Muscle of leg (tissue), 11 donors: Measurements from ENCODE around the gene OVOL2. TPM values are rescaled to one million over a fixed set of nuclear protein-coding genes. Genes with fewer than 3 reads are reported as not detected.

Experiments used
- DNase-seq: peaks from one replicate; pipeline ENCODE4 v3.0.0; 2013
- H3K27ac ChIP-seq: one replicate; pipeline ENCODE4 v1.5.1; 2013; ENCODE audit warnings: mild to moderate bottlenecking, low read length, control low read depth
- H3K27me3 ChIP-seq: one replicate; pipeline ENCODE4 v1.6.1; 2013; ENCODE audit warnings: low read length; ENCODE audit not compliant: control insufficient read depth, insufficient read depth
- H3K36me3 ChIP-seq: one replicate; pipeline ENCODE4 v1.6.1; 2013; ENCODE audit warnings: low read length; ENCODE audit not compliant: control insufficient read depth, insufficient read depth
- H3K4me1 ChIP-seq: one replicate; pipeline ENCODE4 v1.6.1; 2013; ENCODE audit warnings: low read length; ENCODE audit not compliant: control insufficient read depth, insufficient read depth
- H3K4me3 ChIP-seq: one replicate; pipeline ENCODE4 v1.5.1; 2013; ENCODE audit warnings: low read length, control low read depth
- H3K9me3 ChIP-seq: replicated peaks from 2 replicates; pipeline ENCODE4 v1.6.1; 2013; ENCODE audit warnings: low read depth, low read length; ENCODE audit not compliant: control insufficient read depth
- WGBS: methylation state at CpG from one replicate; pipeline ENCODE4 v1.1.5; 2013; ENCODE audit warnings: missing lambda C conversion rate; ENCODE audit not compliant: insufficient coverage; 5-methylcytosine and 5-hydroxymethylcytosine counted together
- polyA plus RNA-seq, 8 donors: library from polyadenylated mRNA; unstranded; fragments of 120-200 nt; gene quantifications; one replicate each; pipeline versions ENCODE4 v1.2.1 to v1.2.3, GENCODE V29; 2013; ENCODE audit warnings: inconsistent platforms in 1 of 8, low replicate concordance in 1 of 8; ENCODE audit not compliant: insufficient read length in 8 of 8, insufficient read depth in 1 of 8
- total RNA-seq: library from RNA; stranded (reverse); fragments of 120-200 nt; gene quantifications from one replicate; pipeline ENCODE4 v1.2.4, GENCODE V29; 2013

OVOL2 gene
- total and polyA plus RNA-seq, 9 donors, result 0.45 to 0.78 TPM; not detected in 7

GRCh38 chr20:17992224-17992637 is 65.5 kb downstream of the OVOL2 start:
- no peak for DNase-seq
- 89% methylated on average over 5 of the region's 6 CpGs for WGBS
- H3K27ac ChIP-seq, result no peak overlapping the region
- H3K36me3 ChIP-seq, result peaks cover 22% of the 10 kb centered on the region
- H3K27me3 ChIP-seq, result no peaks in the 10 kb centered on the region
- no peaks in the 10 kb centered on the region for H3K9me3 ChIP-seq
- H3K4me1 ChIP-seq, result peaks cover 2% of the 10 kb centered on the region
- H3K4me3 ChIP-seq, result no peak overlapping the region

GRCh38 chr20:17990278-17990972 is 67.3 kb downstream of the OVOL2 start:
- no peaks in the 10 kb centered on the region for H3K27me3 ChIP-seq
- H3K9me3 ChIP-seq, result no peaks in the 10 kb centered on the region
- no peaks in the 10 kb centered on the region for H3K4me1 ChIP-seq
- H3K4me3 ChIP-seq, result no peak overlapping the region
- no peak overlapping the region for H3K27ac ChIP-seq
- WGBS, result no CpG with 5 or more reads among the region's 10 CpGs
- no peak for DNase-seq
- H3K36me3 ChIP-seq, result peaks cover 22% of the 10 kb centered on the region

- no peak for DNase-seq
- peaks cover 25% of the 10 kb centered on the region for H3K36me3 ChIP-seq
- H3K4me1 ChIP-seq, result no peaks in the 10 kb centered on the region
- H3K27me3 ChIP-seq, result no peaks in the 10 kb centered on the region
- no peak overlapping the region for H3K4me3 ChIP-seq
- WGBS, result 100% methylated on average over 3 of the region's 3 CpGs
- no peak overlapping the region for H3K27ac ChIP-seq
- no peaks in the 10 kb centered on the region for H3K9me3 ChIP-seq
These were observed 69.7 kb downstream of the OVOL2 start for GRCh38 chr20:17987988-17988387.

GRCh38 chr20:17985388-17986018 is 72.2 kb downstream of the OVOL2 start:
- no peak for DNase-seq
- H3K4me1 ChIP-seq, result no peaks in the 10 kb centered on the region
- H3K27me3 ChIP-seq, result no peaks in the 10 kb centered on the region
- WGBS, result no CpG with 5 or more reads among the region's 7 CpGs
- H3K4me3 ChIP-seq, result no peak overlapping the region
- no peak overlapping the region for H3K27ac ChIP-seq
- H3K9me3 ChIP-seq, result no peaks in the 10 kb centered on the region
- peaks cover 27% of the 10 kb centered on the region for H3K36me3 ChIP-seq

GRCh38 chr20:17976305-17976704 is 81.4 kb downstream of the OVOL2 start:
- Histone ChIP-seq H3K9me3 (no peaks in the 10 kb centered on the region), H3K36me3 (peaks cover 10% of the 10 kb centered on the region), H3K4me3 (no peak overlapping the region), H3K4me1 (peaks cover 11% of the 10 kb centered on the region), H3K27me3 (no peaks in the 10 kb centered on the region), H3K27ac (no peak overlapping the region)
- WGBS, result 96% methylated on average over 4 of the region's 6 CpGs
- DNase-seq, result no peak

Other genes starting within 250 kb of the OVOL2 start
- 78.9 TPM for gene SNX5, start 89.1 kb downstream of the OVOL2 start, total RNA-seq
- 100 to 1,000 TPM in 7 of 8 donors, 10 to 100 TPM in 1; 89.3 to 123 (median 107) TPM for gene SNX5, start 89.1 kb downstream of the OVOL2 start, polyA plus RNA-seq
- gene MGME1, start 88.9 kb downstream of the OVOL2 start, total RNA-seq, result 10.4 TPM
- gene MGME1, start 88.9 kb downstream of the OVOL2 start, polyA plus RNA-seq, result 10 to 100 TPM; 17.4 to 23.9 (median 20.4) TPM
- 15.6 TPM for gene KAT14, start 79.9 kb upstream of the OVOL2 start, total RNA-seq
- gene KAT14, start 79.9 kb upstream of the OVOL2 start, polyA plus RNA-seq, result 10 to 100 TPM; 17.3 to 20.6 (median 19.2) TPM
- gene PET117, start 79.9 kb upstream of the OVOL2 start, total RNA-seq, result 10.7 TPM
- 10 to 100 TPM in 7 of 8 donors, 1 to 10 TPM in 1; 8.6 to 13.6 (median 10.9) TPM for gene PET117, start 79.9 kb upstream of the OVOL2 start, polyA plus RNA-seq
- 23.9 TPM for gene ZNF133, start 230.6 kb upstream of the OVOL2 start, total RNA-seq
- gene ZNF133, start 230.6 kb upstream of the OVOL2 start, polyA plus RNA-seq, result 10 to 100 TPM; 13.1 to 18.2 (median 15.6) TPM